Activated CD8-positive, alpha-beta T cell treated with anti-CD3 and anti-CD28 coated beads for 36 hours (primary cell): ENCODE data around the gene DCXR. TPM values are rescaled to one million over a fixed set of nuclear protein-coding genes. Genes with fewer than 3 reads are reported as not detected.
A peak's percentile ranks its signal among the peaks of the same experiment; 100 is the strongest.

Source experiments
- ATAC-seq: fragments of 200-7000 bp; cut with Tn5 transposase; one replicate; pipeline ENCODE4 v1.10.0; 2021; ENCODE audit warnings: mild to moderate bottlenecking, moderate library complexity
- CTCF ChIA-PET: fragments of 350-600 bp; sonication (Branson Sonifier 250); formaldehyde crosslinking; loops from one replicate; lab custom pipeline; 2021; ENCODE audit warnings: antibody characterized with exemption; lab: Charles Lee
- POLR2A ChIA-PET: fragments of 350-600 bp; sonication (Branson Sonifier 250); formaldehyde crosslinking; loops from one replicate; lab custom pipeline; 2021; ENCODE audit warnings: antibody characterized with exemption; lab: Charles Lee
- DNase-seq: peaks from one replicate; pipeline ENCODE4 v3.0.0-alpha.2; 2020
- H3K27ac Mint-ChIP-seq: one replicate; pipeline ENCODE4 v1.8.0; 2021; ENCODE audit warnings: mild to moderate bottlenecking, mixed read lengths
- H3K27me3 Mint-ChIP-seq: one replicate; pipeline ENCODE4 v1.8.0; 2021; ENCODE audit warnings: mixed read lengths
- H3K36me3 Mint-ChIP-seq: one replicate; pipeline ENCODE4 v1.8.0; 2021; ENCODE audit warnings: low read depth, mixed read lengths
- H3K4me1 Mint-ChIP-seq: one replicate; pipeline ENCODE4 v1.8.0; 2021; ENCODE audit warnings: low read depth, mixed read lengths
- H3K4me3 Mint-ChIP-seq: one replicate; pipeline ENCODE4 v1.8.0; 2021; ENCODE audit warnings: mild to moderate bottlenecking, moderate library complexity, mixed read lengths
- H3K9me3 Mint-ChIP-seq: one replicate; pipeline ENCODE4 v1.8.0; 2021; ENCODE audit warnings: mixed read lengths
- intact Hi-C: fragments of 100-400 bp; cut with micrococcal nuclease; formaldehyde crosslinking; loops from one replicate; pipeline ENCODE4 v1.10.0; 2022
- total RNA-seq, 2 experiments: library from RNA; stranded (reverse); gene quantifications; one replicate each; pipeline ENCODE4 v1.2.3, GENCODE V29; 2021
- TF ChIP-seq, protein P1 (sequence below): fragments of 200-600 bp; IDR thresholded peaks from one replicate; pipeline ENCODE4 v1.8.0; 2022; ENCODE audit warnings: antibody characterized with exemption, mild to moderate bottlenecking

DCXR gene
- total RNA-seq, 2 experiments from 2014 or later, result 99.2 to 101 TPM

GRCh38 chr17:82006468-82007227 is 30.8 kb downstream of the DCXR start:
- TF ChIP-seq, protein P1, sequence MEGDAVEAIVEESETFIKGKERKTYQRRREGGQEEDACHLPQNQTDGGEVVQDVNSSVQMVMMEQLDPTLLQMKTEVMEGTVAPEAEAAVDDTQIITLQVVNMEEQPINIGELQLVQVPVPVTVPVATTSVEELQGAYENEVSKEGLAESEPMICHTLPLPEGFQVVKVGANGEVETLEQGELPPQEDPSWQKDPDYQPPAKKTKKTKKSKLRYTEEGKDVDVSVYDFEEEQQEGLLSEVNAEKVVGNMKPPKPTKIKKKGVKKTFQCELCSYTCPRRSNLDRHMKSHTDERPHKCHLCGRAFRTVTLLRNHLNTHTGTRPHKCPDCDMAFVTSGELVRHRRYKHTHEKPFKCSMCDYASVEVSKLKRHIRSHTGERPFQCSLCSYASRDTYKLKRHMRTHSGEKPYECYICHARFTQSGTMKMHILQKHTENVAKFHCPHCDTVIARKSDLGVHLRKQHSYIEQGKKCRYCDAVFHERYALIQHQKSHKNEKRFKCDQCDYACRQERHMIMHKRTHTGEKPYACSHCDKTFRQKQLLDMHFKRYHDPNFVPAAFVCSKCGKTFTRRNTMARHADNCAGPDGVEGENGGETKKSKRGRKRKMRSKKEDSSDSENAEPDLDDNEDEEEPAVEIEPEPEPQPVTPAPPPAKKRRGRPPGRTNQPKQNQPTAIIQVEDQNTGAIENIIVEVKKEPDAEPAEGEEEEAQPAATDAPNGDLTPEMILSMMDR, result no peak
- intact Hi-C loops, result no loop called here
- Mint-ChIP-seq H3K36me3 (no peaks in the 10 kb centered on the region), H3K4me1 (peaks cover 6% of the 10 kb centered on the region), H3K27me3 (no peaks in the 10 kb centered on the region), H3K9me3 (no peaks in the 10 kb centered on the region), H3K27ac (no peak overlapping the region), H3K4me3 (no peak overlapping the region)
- ATAC-seq (no peak), DNase-seq (no peak)
- POLR2A ChIA-PET, result no interaction called here
- CTCF ChIA-PET, result no interaction called here

GRCh38 chr17:82005701-82006348 is 31.7 kb downstream of the DCXR start:
- no peak for ATAC-seq
- no peak overlapping the region for H3K4me3 Mint-ChIP-seq
- H3K36me3 Mint-ChIP-seq, result no peaks in the 10 kb centered on the region
- ChIA-PET CTCF (no interaction called here), POLR2A (no interaction called here)
- H3K4me1 Mint-ChIP-seq, result peaks cover 6% of the 10 kb centered on the region
- intact Hi-C loops, result no loop called here
- no peaks in the 10 kb centered on the region for H3K9me3 Mint-ChIP-seq
- TF ChIP-seq, protein P1, result no peak
- no peaks in the 10 kb centered on the region for H3K27me3 Mint-ChIP-seq
- no peak for DNase-seq
- no peak overlapping the region for H3K27ac Mint-ChIP-seq

DNA sequence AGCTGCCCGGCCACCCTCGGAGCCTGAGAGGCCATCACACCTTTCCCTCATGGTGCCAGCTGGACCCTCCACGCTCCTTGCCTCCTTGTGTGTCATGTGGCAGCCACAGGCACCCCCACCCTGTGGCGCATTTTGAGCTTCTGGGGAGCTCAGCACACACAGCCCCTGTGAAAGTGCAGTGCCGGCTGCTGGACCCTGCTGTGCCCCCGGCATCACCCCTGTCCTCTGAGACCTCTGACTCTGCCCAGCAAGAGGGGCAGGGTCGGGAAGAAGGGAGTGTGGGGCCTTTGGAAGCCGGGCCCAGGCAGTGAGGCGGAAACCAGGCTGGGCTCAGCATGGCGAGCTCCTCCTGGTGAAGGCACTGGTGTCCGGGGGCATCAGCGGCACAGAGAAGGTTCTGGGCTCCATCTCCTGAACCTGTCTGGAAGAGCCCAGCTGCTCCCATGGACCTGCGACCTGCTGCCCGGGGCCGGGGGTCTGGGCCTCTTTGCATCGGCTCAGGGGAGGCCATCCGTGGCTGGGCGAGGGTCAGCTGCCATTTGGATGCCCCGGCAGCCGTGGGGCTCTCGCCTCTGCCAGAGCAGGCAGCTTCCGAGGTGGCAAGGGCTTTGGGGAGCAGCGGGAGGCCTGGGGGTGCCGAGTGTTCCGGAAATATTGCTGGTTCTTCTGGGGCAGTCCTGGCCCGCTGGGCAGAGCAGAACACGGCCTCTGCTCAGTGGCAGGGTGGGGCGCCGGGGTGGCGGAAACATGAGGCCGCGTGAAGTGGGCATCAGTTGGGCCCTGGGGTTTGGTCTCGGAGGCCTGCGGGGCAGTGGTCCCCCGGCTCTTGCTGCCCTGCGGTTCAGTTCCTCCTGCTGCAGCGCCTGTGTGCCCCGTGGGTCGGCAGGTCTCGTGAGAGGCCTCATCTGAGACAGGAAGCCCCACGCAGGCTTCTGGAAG is 32.7 kb downstream of the DCXR start:
- POLR2A ChIA-PET, result no interaction called here
- DNase-seq (no peak), ATAC-seq (no peak)
- TF ChIP-seq, protein P1, result no peak
- CTCF ChIA-PET, result interaction anchor here (1.1 to 3.5 kb wide), 3 partner anchors 15 to 45 kb away, joined by 3 to 11 read pairs (median 5); no protein-coding TSS in a partner anchor
- Mint-ChIP-seq H3K9me3 (no peaks in the 10 kb centered on the region), H3K36me3 (no peaks in the 10 kb centered on the region), H3K27me3 (no peaks in the 10 kb centered on the region), H3K4me3 (no peak overlapping the region), H3K4me1 (peaks cover 6% of the 10 kb centered on the region), H3K27ac (no peak overlapping the region)
- intact Hi-C loops, result no loop called here

GRCh38 chr17:82003411-82004381 is 33.8 kb downstream of the DCXR start:
- H3K27ac Mint-ChIP-seq, result no peak overlapping the region
- no peaks in the 10 kb centered on the region for H3K27me3 Mint-ChIP-seq
- ATAC-seq (peak; percentile 59), DNase-seq (peak; percentile 23)
- H3K4me1 Mint-ChIP-seq, result no peaks in the 10 kb centered on the region
- ChIA-PET POLR2A (interaction anchor here (0.6 kb wide), 2 partner anchors 179 to 507 kb away, joined by 3 read pairs; no protein-coding TSS in a partner anchor), CTCF (interaction anchor here (1.4 to 3.5 kb wide), 2 partner anchors 17 to 44 kb away, joined by 5 to 11 read pairs; no protein-coding TSS in a partner anchor)
- H3K36me3 Mint-ChIP-seq, result no peaks in the 10 kb centered on the region
- no peak overlapping the region for H3K4me3 Mint-ChIP-seq
- TF ChIP-seq, protein P1, result no peak
- intact Hi-C loops, result no loop called here
- H3K9me3 Mint-ChIP-seq, result no peaks in the 10 kb centered on the region
